SHP77 (cell line): ENCODE results near the gene FTCD.
"Not testable (repeated sequence)": the region's sequence is repeated elsewhere in the genome, so short reads cannot be mapped to it uniquely, and the experiment has no call there.

ENCODE experiments used
- DNase-seq, 2 experiments: peaks; one replicate each; lab custom pipeline; 2025; lab: John Stamatoyannopoulos, UW

FTCD gene

DNA sequence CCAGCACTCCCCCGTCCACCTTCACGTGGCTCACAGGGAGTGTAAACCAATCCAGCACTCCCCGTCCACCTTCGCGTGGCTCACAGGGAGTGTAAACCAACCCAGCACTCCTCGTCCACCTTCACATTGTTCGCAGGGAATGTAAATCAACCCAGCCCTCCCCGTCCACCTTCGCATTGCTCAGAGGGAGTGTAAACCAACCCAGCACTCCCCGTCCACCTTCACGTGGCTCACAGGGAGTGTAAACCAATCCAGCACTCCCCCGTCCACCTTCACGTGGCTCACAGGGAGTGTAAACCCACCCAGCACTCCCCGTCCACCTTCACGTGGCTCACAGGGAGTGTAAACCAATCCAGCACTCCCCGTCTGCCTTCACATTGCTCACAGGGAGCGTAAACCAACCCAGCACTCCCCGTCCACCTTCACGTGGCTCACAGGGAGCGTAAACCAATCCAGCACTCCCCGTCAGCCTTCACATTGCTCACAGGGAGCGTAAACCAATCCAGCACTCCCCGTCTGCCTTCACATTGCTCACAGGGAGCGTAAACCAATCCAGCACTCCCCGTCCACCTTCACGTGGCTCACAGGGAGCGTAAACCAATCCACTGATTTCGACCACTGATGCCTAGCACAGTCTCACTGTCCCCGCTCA is 14.9 kb downstream of the FTCD start:
- DNase-seq = not testable (repeated sequence)

DNA sequence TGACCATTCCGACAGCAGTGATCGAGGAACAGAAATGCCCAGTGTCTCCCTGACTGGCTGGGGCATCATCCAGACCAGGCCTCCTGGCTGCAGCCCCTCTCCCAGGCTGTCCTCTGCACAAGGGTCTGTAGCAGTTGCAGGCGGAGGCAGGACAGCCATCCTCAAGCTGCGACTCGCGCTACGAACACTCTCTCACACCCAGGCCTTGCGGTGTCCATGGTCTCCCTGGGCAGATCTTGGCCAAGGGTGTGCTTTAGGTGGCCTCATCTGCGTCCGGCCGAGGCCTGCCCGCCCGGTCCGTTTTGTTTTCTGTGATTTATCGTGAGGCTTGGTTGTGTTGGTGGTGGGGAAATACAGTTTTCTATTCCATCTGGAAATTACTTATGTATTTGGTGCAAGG is 15.7 kb downstream of the FTCD start:
- DNase-seq = no peak

DNA sequence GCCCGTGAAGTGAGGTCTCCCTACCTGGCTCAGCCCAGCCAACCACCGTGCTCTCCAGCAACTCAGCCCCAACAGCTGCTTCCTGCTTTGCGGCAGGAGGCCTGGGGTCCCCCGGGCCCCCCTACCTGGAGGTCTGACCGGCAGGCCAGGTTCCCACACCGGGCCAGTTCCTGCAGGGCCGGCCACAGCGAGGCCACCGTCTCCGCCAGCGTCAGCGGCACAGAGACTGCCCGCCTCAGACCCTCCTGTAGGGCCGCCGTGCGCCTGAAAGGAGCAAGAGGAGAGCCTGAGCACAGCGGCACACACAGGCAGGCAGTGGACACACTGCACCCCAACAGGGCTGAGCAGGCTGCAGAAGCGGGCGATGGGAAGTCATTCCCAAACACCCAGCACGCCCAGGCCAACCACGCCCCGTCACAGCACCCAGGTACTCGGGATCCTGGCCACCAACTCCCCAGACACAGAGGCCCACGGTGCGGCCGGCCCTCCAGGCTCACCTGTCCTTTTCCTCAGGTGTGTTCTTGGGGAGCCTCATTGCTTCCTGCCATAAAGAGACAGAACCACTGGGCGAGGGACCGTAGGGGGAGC is 16.9 kb downstream of the FTCD start:
- DNase-seq = no peak

DNA sequence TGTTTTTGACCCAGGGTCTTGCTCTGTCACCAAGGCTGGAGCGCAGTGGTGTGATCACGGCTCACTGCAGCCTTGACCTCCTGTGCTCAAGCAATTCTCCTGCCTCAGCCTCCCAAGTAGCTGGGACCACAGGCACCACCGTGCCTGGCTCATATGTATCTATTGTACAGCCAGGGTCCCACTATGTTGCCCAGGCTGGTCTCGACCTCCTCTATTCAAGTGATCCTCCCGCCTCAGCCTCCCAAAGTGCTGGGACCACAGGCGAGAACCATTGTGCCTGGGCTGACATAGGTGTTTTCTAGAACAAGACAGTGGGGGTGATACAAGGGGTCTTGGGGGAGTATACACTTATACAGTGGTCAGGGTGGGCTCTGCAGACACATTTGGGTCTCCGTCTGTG is 17.5 kb downstream of the FTCD start:
- no peak for DNase-seq

DNA sequence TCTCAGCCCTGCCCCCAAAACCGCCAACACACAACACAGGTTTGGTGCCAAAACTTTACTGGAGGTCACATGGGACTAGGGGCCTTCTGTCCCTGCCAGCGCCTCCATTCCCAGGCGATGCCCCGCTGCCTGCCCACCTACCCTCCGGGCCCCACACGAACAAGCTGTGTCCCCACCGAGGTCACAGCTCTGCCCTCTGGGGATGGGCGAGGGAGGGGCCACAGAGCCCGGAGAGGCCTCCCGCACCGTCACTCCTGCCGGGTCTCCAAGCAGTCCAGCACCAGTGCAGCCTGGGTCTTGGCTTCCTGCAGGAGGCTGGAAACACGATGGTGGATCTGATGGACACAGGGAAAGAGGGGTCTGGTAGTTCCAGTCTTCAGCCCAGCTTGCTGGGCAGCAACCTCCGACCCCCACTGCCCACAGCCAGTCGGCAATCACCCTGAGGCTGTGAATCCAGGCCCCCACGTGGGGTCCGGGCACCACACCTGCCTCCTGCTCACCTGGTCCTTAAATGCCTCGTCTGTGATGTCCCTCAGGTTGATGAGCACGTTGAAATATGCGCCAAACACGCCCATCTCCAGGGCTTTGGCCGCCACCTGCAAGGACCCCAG is 18.5 kb downstream of the FTCD start:
- DNase-seq = no peak

DNA sequence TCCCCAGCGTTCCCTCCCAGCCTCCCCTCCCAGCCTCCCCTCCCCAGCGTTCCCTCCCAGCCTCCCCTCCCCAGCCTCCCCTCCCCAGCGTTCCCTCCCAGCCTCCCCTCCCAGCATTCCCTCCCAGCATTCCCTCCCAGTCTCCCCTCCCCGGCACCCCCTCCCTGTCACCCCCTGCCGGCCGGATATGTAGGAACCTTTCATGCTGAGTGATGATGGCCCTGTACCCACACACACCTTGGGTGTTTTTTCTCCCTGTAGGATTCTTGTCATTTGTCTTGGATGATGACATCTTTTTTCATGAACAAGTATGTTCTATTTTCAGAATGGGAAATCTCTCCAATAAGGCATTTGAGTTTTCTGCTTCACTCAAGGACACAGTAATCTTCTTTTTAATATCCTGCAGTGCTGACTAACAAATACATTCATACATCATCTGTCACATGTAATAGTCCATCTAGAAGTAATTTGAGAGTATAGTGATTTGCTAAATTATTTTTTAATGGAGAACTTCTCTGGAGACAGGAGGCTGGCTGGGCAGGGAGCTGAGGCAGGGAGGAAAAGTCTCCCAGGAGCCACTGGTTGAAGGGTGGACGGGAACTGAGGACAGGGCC is 19.5 kb downstream of the FTCD start:
- DNase-seq = no peak

DNA sequence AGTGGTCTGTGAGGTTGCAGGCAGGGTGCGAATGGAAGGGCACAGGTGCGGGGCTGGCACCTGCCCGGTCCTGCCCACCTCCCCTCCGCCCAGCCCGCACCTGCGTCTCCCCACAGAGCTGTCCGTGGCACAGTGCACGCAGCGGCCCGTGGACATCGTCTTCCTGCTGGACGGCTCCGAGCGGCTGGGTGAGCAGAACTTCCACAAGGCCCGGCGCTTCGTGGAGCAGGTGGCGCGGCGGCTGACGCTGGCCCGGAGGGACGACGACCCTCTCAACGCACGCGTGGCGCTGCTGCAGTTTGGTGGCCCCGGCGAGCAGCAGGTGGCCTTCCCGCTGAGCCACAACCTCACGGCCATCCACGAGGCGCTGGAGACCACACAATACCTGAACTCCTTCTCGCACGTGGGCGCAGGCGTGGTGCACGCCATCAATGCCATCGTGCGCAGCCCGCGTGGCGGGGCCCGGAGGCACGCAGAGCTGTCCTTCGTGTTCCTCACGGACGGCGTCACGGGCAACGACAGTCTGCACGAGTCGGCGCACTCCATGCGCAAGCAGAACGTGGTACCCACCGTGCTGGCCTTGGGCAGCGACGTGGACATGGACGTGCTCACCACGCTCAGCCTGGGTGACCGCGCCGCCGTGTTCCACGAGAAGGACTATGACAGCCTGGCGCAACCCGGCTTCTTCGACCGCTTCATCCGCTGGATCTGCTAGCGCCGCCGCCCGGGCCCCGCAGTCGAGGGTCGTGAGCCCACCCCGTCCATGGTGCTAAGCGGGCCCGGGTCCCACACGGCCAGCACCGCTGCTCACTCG is 23.3 kb downstream of the FTCD start:
- no peak for DNase-seq

DNA sequence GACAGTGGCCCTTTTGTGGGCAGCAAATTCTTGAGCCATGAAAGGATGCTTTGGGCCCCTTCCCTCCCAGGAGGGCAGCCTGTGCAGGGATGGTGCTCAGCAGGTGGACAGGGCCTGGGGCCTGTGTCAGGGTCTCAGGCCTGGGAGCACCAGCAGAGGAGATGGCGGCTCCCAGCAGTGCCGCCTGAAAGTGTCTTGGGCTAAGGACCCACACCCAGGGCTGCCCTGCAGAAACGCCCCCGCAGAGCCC is 23.9 kb downstream of the FTCD start:
- DNase-seq = no peak

DNA sequence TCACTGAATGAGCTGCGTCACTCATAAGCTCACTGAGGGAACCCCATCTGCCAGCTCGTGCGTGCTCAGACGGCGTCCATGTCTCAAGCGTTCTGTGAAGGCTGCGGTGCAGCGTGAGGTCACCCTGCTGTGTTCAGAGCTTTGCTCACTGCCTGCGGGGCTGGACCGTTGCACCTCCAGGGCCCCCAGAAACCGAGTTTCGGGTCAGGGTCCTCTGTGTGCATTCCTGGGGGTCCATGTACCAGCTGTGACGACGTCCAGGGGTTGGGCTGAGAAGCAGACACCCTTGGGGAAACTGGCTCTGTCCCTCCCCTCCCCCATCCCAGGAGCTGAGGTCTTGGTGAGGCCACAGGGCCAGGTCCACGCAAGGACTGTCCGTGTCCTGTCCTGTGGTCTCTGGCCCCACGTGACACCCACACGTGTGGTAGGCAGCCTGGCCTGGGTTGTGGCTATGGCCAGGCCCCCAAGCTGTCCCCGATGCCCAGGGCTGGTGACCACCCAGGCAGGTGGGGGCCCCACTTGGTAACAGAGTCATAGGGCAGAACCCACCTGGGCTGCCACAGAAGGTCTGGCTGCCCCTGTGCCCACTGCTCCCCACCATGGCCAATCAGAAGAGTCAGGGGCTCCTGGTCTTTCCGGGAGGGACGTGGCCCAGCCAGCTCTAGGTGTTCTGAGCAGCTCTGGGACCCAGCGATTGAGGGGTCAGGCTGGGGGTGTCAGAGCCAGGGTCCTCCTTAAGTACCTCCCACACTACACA is 24.4 kb downstream of the FTCD start:
- DNase-seq = no peak

DNA sequence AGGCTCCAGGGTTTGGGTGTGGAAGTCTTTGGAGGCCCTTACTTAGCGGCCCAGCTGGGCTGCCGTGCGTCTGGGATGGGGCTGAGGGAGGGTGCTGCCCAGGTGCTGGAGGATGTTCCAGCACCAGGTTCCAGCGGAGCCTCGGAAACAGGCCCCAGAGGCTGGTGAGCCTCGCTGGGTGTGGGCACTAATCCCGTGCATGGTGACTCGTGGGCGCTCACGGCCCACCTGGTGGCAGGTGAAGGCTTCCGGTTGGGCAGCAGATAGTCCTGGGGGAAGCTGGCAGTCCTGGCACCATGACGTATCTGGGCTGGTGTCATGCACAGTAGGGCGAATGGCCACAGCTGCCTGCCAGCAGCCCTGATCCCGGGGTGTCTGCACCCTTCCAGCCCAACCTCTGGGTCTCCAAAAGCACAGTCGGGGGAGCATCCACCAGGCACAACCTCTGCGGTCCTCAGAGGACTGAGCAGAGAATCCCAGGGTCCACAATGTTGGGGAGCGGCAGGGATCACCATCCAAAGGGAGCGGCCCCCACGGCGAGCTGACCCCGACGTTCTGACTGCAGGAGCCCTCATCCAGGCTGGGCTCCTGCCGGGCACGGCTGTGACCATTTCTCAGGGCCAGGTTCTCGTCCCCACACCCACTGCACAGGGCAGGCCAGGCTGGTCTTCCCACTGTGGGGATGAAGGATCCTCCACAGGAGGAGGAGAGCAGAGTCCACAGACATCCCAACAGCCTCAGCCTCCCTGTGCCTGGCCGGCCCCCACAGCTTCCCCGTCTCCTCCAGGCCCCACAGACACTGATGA is 25.3 kb downstream of the FTCD start:
- DNase-seq = no peak

DNA sequence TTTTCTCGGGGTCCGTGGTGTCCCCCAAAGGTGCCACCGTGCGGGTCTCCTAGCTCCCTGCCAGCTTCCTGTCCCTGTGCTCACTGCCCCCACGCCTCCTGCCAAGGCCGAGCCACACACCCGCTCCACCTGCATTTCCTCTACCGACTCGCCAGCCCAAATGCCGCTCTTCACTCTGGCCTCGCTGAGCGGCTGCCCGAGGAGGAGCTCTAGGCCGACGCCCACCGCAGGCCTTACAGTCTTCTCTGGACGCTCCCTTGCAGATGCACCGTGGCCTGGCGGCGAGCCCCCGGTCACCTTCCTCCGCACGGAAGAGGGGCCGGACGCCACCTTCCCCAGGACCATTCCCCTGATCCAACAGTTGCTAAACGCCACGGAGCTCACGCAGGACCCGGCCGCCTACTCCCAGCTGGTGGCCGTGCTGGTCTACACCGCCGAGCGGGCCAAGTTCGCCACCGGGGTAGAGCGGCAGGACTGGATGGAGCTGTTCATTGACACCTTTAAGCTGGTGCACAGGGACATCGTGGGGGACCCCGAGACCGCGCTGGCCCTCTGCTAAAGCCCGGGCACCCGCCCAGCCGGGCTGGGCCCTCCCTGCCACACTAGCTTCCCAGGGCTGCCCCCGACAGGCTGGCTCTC is 26.3 kb downstream of the FTCD start:
- DNase-seq = no peak

DNA sequence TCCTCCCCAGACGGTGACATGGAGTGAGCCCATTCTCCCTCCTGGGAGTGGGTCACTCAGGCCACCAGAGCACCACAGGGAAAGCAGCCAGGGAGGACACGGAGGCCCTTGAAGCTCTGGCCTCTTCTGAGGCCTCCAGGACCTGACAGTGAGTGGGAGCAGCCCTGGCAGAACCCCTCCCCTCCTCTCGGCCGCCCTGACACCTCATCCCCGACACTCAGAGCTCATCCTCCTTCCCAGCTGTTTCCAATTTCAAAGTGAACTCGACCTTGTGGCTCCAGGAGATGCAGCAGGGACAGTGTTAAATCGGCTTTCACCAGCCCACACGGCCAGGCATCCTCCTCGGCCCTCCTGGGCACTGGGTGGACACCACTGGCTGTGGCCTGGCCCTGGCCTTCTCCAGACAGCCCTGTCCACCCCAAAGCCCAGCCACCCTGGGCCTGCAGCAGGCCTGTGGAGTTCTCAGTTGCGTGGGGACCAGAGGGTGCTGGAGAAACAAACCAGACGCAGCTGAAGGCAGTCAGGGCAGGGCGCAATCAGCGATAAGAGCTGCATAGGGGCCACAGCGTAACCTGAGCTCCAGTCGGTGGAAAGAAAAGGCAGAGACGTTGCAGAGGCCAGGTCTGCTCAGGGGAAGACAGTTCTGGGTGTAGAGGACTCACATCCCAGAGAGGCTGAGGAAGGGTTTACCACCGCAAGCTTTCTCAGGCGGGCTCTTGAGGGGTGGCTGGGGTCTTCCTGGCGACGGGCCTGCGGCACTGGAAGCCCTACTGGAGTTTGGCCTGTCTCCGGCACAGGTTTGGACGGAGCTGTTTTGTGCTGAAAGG is 27.1 kb downstream of the FTCD start:
- no peak for DNase-seq

DNA sequence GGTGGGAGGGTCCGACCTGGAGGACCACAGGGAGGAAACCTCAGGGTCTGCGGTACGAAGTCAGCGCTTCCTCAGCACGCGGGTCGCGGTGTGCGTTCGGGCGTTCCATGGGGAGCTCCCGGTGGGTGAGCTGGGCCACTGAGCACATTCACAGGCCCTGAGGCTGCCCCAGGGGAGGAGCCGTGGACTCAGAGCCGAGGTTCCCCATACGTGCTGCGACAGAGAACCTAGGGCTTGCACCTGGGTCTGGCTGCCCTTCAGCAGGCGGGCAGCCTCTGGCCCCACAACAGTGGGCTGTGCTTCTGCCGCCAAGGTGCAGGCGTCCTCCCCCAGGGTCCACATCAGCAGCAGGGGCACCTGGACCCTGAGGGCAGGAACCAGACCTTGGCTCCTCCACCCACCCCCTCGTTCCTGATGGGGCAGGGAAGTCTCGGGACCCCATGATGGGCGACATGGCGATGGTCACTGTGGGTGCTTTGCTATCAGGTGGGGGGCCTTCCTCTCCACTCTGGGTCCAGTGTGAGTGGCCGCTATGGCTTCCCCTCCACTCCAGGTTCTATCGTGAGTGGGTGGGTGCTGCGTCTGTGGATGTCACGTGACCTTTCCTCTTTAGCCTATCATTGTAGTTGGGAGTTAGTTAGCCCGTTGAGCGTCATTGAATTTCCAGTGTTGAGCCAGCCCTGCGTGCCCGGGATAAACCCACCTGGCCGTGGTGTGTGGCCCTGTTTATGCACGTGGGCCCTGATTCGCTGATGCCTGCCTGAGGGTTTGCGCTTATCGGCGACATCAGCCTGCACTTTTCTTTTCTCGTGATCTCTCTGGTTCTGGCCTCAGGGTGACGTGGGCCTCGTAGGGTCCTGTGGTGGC is 27.9 kb downstream of the FTCD start:
- DNase-seq = no peak

DNA sequence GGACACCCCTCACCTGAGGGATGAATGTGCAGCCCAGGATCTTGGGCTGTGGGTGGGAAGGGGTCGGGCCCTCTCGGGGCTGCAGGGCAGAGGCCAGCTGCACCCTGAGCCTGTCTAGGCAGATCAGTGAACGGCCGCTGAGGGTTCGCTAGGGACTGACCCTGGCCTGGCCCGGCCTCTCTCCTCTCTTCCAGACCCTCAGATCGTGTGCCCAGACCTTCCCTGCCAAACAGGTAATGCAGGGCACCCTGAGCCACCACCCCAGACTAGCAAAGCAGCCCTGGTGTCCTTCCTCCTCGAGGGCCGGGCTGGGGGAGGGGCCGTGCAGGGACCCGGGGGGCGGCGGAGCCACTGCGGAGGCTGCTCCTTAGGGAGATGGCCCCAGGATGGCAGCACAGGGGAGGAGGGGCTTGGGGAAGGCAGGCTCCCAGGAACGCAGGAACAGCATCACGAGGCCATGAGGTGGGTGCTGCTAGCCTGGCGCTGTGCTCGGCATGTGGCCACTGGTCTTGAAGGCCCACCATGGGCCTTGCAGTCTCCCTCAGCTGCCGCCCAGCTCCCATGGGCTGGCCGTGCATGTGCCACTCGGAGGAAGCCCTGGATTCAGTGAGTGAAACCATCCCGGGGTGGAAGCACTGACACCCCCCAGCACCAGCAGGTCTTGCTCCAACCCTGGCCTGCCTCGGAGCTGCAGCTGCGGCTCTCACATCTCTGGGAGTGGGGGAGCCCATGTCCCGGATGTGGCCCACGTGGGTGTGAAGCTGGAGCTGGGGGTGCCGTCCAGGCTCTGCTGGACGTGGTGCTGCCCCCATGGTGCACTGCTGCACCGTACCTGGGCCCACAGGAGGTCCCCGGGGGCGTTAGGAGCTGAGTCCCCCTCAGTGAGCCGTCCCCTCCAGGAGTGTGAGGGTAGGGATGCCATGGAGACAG is 28.8 kb downstream of the FTCD start:
- no peak for DNase-seq

DNA sequence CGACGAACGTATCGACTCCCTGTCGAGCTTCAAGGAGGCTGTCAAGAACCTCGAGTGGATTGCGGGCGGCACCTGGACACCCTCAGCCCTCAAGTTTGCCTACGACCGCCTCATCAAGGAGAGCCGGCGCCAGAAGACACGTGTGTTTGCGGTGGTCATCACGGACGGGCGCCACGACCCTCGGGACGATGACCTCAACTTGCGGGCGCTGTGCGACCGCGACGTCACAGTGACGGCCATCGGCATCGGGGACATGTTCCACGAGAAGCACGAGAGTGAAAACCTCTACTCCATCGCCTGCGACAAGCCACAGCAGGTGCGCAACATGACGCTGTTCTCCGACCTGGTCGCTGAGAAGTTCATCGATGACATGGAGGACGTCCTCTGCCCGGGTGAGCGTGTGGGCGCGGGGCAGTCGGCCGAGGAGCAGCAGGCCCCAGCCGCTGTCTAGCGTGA is 29.5 kb downstream of the FTCD start:
- no peak for DNase-seq

DNA sequence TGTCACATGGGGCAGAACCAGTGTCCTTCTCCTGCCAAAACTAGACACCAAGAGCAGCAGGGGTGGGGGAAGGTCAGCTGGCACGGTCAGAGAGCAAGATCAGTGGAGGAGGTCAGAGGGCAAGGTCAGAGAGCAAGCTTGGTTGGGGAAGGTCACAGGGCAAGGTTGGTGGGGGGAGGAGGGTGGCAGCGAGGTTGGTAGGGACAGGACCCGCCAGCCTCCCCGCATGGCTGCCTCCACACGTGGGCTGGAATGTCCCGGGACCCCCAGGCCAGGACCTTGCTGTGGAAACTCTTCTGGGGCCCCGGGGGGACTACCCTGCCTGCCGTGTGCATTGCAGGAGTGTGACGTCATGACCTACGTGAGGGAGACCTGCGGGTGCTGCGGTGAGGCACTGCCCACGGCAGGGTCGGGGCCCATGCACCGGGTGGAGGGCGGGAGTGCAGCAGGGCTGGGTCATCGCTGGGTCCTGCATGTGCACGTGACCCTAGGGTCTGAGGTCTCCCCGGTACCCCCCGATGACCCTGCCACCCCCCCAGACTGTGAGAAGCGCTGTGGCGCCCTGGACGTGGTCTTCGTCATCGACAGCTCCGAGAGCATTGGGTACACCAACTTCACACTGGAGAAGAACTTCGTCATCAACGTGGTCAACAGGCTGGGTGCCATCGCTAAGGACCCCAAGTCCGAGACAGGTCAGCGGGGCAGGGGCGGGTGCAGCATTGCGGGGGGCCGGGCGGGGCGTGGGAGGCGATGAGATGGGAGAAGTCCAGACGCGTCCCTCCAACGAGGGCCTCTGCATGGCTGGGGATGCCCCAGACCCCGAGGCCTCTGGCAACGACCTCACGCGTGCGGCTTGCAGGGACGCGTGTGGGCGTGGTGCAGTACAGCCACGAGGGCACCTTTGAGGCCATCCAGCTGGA is 30.2 kb downstream of the FTCD start:
- DNase-seq = no peak
